ENCODE results near the gene SCN4A. TPM values are rescaled to one million over a fixed set of nuclear protein-coding genes. Genes with fewer than 3 reads are reported as not detected.
"Not testable (repeated sequence)": the region's sequence is repeated elsewhere in the genome, so short reads cannot be mapped to it uniquely, and the experiment has no call there.

The SCN4A gene
- total RNA-seq (ENCODE audit: low replicate concordance) = 1.8 and 4.2 TPM in 2 replicates

DNA sequence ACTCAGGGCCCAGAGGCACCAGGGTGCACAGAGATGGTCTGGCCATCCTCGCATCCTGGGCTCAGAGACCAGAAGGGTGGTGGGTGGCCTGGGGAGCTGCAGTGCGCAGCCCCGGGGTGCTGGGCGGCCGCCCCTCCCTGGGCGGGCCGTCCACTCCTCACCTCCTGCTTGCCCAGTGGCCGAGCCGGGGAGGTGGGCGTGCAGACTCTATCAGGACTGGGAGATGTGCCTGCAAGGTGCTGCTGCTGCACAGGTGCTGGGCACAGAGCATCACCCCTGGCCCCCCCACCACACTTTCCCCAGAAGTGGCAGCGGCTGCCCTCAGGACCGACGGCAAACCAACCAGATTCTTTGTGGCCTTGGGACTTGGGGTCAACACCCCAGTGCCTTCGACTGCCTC, at the start of gene SCN4A:
SCN4A (minus strand) TSS at position 123 of the 400 bp plus-strand sequence; CDS start at position 46, 77 bp downstream.
- H3K27ac ChIP-seq = no peak within 1 kb of the TSS
- H3K36me3 ChIP-seq = no peaks in the 10 kb centered on the region
- H3K4me3 ChIP-seq = no peak within 1 kb of the TSS
- H3K4me2 ChIP-seq = no peak within 1 kb of the TSS
- H3K9ac ChIP-seq = no peak within 1 kb of the TSS
- H3K27me3 Mint-ChIP-seq (ENCODE audit: insufficient read depth, low read depth) = peaks cover 12% of the 10 kb centered on the region
- H3K79me2 ChIP-seq (ENCODE audit: low read depth) = no peaks in the 10 kb centered on the region
- H3K9me3 Mint-ChIP-seq = no peaks in the 10 kb centered on the region
- H3K4me1 Mint-ChIP-seq = peaks cover 15% of the 10 kb centered on the region
- no peaks in the 10 kb centered on the region for H3K27me3 ChIP-seq
- H3K4me1 ChIP-seq = no peaks in the 10 kb centered on the region
- H2AFZ ChIP-seq (replicated peaks) = no peak within 1 kb of the TSS
- DNase-seq (ENCODE audit: low spot score) = no peak
- H3K27ac Mint-ChIP-seq = peak within 1 kb of the TSS; percentile 47
- H3K36me3 Mint-ChIP-seq = no peaks in the 10 kb centered on the region
- H3F3A ChIP-seq (ENCODE audit: low read depth) = no peaks in the 10 kb centered on the region
- no peak within 1 kb of the TSS for H3K4me3 Mint-ChIP-seq
- TF ChIP-seq, protein P1, sequence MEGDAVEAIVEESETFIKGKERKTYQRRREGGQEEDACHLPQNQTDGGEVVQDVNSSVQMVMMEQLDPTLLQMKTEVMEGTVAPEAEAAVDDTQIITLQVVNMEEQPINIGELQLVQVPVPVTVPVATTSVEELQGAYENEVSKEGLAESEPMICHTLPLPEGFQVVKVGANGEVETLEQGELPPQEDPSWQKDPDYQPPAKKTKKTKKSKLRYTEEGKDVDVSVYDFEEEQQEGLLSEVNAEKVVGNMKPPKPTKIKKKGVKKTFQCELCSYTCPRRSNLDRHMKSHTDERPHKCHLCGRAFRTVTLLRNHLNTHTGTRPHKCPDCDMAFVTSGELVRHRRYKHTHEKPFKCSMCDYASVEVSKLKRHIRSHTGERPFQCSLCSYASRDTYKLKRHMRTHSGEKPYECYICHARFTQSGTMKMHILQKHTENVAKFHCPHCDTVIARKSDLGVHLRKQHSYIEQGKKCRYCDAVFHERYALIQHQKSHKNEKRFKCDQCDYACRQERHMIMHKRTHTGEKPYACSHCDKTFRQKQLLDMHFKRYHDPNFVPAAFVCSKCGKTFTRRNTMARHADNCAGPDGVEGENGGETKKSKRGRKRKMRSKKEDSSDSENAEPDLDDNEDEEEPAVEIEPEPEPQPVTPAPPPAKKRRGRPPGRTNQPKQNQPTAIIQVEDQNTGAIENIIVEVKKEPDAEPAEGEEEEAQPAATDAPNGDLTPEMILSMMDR (IDR thresholded peaks at IDR 0.05) = no peak
- TF ChIP-seq EZH2phosphoT487 (IDR thresholded peaks at IDR 0.05) = no peak
- no peak for TF ChIP-seq EZH2 (IDR thresholded peaks at IDR 0.05)
- H4K20me1 ChIP-seq (ENCODE audit: low read depth) = no peaks in the 10 kb centered on the region
- no peaks in the 10 kb centered on the region for H3K9me3 ChIP-seq (ENCODE audit: low read depth)

DNA sequence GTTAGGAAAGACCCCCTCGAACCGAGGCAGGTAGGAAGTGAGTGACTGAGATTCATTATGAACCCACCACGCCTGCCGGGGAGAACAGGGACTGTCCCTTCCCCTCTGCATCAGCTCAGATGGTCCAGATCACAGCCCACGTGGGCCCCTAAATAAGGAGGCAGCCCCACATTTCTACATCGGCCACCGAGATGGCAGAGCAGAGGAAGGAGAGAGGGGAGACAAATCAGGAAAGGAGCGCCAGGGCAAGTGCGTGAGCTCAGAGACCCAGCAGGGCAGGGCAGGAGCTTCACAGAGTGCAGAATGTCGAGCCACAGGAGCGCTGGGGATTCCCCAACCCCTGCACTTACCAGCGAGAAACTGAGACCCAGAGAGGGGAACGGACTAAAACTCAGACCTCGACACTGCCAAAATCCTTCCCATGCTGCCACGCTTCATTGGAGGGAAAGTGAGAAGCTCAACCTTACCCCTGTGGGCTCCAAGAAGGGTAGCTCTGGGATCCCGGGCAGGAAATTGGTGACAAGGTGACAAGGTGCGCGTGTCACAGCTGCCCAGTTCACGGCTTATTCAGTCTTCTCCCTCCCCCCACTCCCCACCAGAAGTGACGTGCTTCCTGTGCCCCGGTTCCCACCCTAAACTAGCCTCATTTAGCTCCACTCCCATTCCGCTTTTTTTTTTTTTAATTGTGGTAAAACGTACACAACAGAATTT, 47.5 kb upstream of the SCN4A start, which contains the start of gene ICAM2:
ICAM2 (minus strand) TSS at position 578 of the 711 bp plus-strand sequence. CDS start 13,942 bp downstream, outside the sequence.
- peak within 1 kb of the TSS; percentile 35 for H3K4me2 ChIP-seq

DNA sequence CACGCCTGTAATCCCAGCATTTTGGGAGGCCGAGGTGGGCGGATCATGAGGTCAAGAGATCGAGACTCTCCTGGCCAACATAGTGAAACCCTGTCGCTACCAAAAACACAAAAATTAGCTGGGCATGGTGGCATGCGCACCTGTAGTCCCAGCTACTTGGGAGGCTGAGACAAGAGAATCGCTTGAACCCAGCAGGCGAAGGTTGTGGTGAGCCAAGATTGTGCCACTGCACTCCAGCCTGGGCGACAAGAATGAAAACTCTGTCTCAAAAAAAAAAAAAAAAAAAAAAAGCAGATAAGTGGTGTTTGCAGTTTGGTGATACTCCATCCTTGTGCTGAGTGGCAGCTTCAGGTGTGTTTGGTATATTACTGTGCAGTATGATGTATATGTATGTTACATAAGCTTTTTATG, 46.8 kb upstream of the SCN4A start:
- not testable (repeated sequence) for H3K4me1 Mint-ChIP-seq; H3K27ac ChIP-seq; H3K4me2 ChIP-seq; H3K4me3 ChIP-seq; H3K27ac Mint-ChIP-seq; H4K20me1 ChIP-seq (ENCODE audit: low read depth); H3K36me3 Mint-ChIP-seq; H3K9me3 ChIP-seq (ENCODE audit: low read depth); H3K4me1 ChIP-seq; H3K27me3 Mint-ChIP-seq (ENCODE audit: insufficient read depth, low read depth); H3K79me2 ChIP-seq (ENCODE audit: low read depth); H3K9me3 Mint-ChIP-seq; H3K4me3 Mint-ChIP-seq; H3K27me3 ChIP-seq; H3F3A ChIP-seq (ENCODE audit: low read depth); DNase-seq (ENCODE audit: low spot score); H3K36me3 ChIP-seq; H3K9ac ChIP-seq
- H2AFZ ChIP-seq (replicated peaks) = peak overlapping the region; percentile 98

More for the DNA sequence above, 47.5 kb upstream of the SCN4A start, which contains the start of gene ICAM2:
- no peaks in the 10 kb centered on the region for H4K20me1 ChIP-seq (ENCODE audit: low read depth)
- no peaks in the 10 kb centered on the region for H3K36me3 ChIP-seq
- no peaks in the 10 kb centered on the region for H3K79me2 ChIP-seq (ENCODE audit: low read depth)
- H3K4me1 Mint-ChIP-seq = peaks cover 2% of the 10 kb centered on the region
- no peaks in the 10 kb centered on the region for H3K27me3 ChIP-seq
- peaks cover 4% of the 10 kb centered on the region for H3K27me3 Mint-ChIP-seq (ENCODE audit: insufficient read depth, low read depth)
- no peaks in the 10 kb centered on the region for H3K9me3 ChIP-seq (ENCODE audit: low read depth)
- H3K4me1 ChIP-seq = peaks cover 5% of the 10 kb centered on the region
- no peak within 1 kb of the TSS for H3K4me3 ChIP-seq
- H3K9me3 Mint-ChIP-seq = no peaks in the 10 kb centered on the region
- H3K27ac Mint-ChIP-seq = no peak within 1 kb of the TSS
- H3K27ac ChIP-seq = no peak within 1 kb of the TSS
- peak within 1 kb of the TSS; percentile 98 for H2AFZ ChIP-seq (replicated peaks)
- H3K9ac ChIP-seq = no peak within 1 kb of the TSS
- H3K4me3 Mint-ChIP-seq = no peak within 1 kb of the TSS
- TF ChIP-seq, protein P1 (IDR thresholded peaks at IDR 0.05) = no peak
- TF ChIP-seq EZH2 (IDR thresholded peaks at IDR 0.05) (no peak), EZH2phosphoT487 (IDR thresholded peaks at IDR 0.05) (no peak)
- H3K36me3 Mint-ChIP-seq = no peaks in the 10 kb centered on the region
- no peak for DNase-seq (ENCODE audit: low spot score)
- H3F3A ChIP-seq (ENCODE audit: low read depth) = no peaks in the 10 kb centered on the region

DNA sequence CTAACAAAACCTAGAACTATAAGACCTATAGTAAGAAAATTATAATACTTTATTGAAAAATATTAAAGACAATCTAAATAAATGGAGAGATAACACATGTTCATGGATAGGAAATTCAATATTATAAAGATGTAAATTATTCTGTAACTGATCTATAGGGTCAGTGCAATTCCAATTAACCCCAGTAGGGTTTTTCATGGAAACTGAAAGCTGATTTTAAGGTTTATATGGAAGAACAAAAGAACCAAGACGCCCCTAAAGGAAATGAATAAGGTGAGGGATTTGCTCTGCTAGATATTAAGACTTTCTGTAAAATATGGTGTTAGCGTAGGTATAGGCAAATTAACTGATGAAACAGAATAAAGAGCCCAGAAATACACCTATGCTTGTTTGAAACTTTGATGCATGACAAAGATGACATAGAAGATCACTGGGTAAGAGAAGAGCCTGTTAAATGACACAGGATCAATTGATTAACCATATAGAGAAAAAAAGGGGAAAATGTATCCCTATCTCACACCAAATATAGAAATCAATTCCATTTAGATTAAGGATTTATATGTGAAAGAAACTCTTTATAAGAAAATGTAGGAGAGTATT, 44.8 kb upstream of the SCN4A start:
- Histone ChIP-seq H3K4me1 (peaks cover 5% of the 10 kb centered on the region), H4K20me1 (ENCODE audit: low read depth) (no peaks in the 10 kb centered on the region), H3K9ac (no peak overlapping the region), H2AFZ (replicated peaks) (no peak overlapping the region), H3K36me3 (no peaks in the 10 kb centered on the region), H3K4me3 (no peak overlapping the region), H3K27me3 (no peaks in the 10 kb centered on the region), H3K79me2 (ENCODE audit: low read depth) (no peaks in the 10 kb centered on the region), H3K9me3 (ENCODE audit: low read depth) (no peaks in the 10 kb centered on the region), H3K4me2 (no peak overlapping the region), H3K27ac (no peak overlapping the region), H3F3A (ENCODE audit: low read depth) (no peaks in the 10 kb centered on the region)
- Mint-ChIP-seq H3K4me1 (peaks cover 2% of the 10 kb centered on the region), H3K4me3 (no peak overlapping the region), H3K27ac (no peak overlapping the region), H3K36me3 (no peaks in the 10 kb centered on the region), H3K27me3 (ENCODE audit: insufficient read depth, low read depth) (peaks cover 2% of the 10 kb centered on the region), H3K9me3 (no peaks in the 10 kb centered on the region)
- no peak for DNase-seq (ENCODE audit: low spot score)
- TF ChIP-seq EZH2phosphoT487 (IDR thresholded peaks at IDR 0.05) (no peak), EZH2 (IDR thresholded peaks at IDR 0.05) (no peak)
- TF ChIP-seq, protein P1 (IDR thresholded peaks at IDR 0.05) = peak; percentile 36

Data from neural progenitor cell (in vitro differentiated cells).